Left ventricle myocardium inferior (tissue), 1 donor: ENCODE data around the gene MB21D2. TPM values are rescaled to one million over a fixed set of nuclear protein-coding genes. Genes with fewer than 3 reads are reported as not detected.

ENCODE experiments used
- DNase-seq: peaks from one replicate; pipeline ENCODE4 v3.0.0-alpha.2; 2020
- H3K27ac ChIP-seq: fragments of 200-600 bp; replicated peaks from 2 replicates; pipeline ENCODE4 v1.8.0; 2021
- H3K27me3 ChIP-seq: fragments of 200-600 bp; 2 replicates; pipeline ENCODE4 v1.8.0; 2021; ENCODE audit warnings: low read depth
- H3K36me3 ChIP-seq: fragments of 200-600 bp; 2 replicates; pipeline ENCODE4 v1.8.0; 2021
- H3K4me1 ChIP-seq: fragments of 200-600 bp; 2 replicates; pipeline ENCODE4 v1.8.0; 2021
- H3K4me3 ChIP-seq: fragments of 200-600 bp; 2 replicates; pipeline ENCODE4 v1.8.0; 2021; ENCODE audit warnings: mild to moderate bottlenecking, moderate library complexity
- H3K9me3 ChIP-seq: fragments of 200-600 bp; replicated peaks from 2 replicates; pipeline ENCODE4 v1.8.0; 2021
- intact Hi-C: fragments of 100-400 bp; cut with micrococcal nuclease; formaldehyde crosslinking; loops from one replicate; pipeline ENCODE4 v1.11.0; 2022
- total RNA-seq: library from RNA; stranded (reverse); fragmentation: NEBNext Ultra II Directional; extraction: Animal tissue kit (Norgen Biotek cat#: 25700); gene quantifications from one replicate; pipeline ENCODE4 v1.2.1, GENCODE V29; 2021
- TF ChIP-seq, protein P1 (sequence below): fragments of 200-600 bp; IDR thresholded peaks from 2 replicates; pipeline ENCODE4 v1.8.0; 2021; ENCODE audit warnings: antibody characterized with exemption, mild to moderate bottlenecking, borderline replicate concordance
- donor health status: DM: no; HTN: yes; CAD: no; lungs with severe emphysema.

MB21D2 gene
- total RNA-seq, 1 donor from 2014 or later: 1.8 TPM

DNA sequence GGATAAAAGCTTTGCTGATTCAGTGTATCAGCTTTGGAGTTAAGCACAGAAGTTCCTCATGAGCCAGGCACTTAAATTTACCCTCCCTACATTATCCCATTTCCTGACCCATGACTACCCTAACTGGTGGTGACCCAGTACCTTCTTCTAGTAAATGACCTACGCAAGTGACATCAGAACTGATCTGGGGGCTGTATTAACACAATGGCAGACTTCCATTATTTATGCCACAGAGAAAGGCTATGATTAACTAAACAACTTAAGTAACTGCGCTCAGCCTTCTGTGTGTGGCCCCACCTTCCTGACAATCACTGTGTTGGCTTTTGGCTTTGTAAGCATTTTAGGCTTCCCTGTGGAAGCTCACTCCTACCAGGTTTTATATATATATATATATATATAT is 1.9 kb downstream of the MB21D2 start:
- TF ChIP-seq, protein P1, sequence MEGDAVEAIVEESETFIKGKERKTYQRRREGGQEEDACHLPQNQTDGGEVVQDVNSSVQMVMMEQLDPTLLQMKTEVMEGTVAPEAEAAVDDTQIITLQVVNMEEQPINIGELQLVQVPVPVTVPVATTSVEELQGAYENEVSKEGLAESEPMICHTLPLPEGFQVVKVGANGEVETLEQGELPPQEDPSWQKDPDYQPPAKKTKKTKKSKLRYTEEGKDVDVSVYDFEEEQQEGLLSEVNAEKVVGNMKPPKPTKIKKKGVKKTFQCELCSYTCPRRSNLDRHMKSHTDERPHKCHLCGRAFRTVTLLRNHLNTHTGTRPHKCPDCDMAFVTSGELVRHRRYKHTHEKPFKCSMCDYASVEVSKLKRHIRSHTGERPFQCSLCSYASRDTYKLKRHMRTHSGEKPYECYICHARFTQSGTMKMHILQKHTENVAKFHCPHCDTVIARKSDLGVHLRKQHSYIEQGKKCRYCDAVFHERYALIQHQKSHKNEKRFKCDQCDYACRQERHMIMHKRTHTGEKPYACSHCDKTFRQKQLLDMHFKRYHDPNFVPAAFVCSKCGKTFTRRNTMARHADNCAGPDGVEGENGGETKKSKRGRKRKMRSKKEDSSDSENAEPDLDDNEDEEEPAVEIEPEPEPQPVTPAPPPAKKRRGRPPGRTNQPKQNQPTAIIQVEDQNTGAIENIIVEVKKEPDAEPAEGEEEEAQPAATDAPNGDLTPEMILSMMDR: no peak
- Histone ChIP-seq H3K27me3 (no peaks in the 10 kb centered on the region), H3K4me1 (peaks cover 49% of the 10 kb centered on the region), H3K9me3 (no peaks in the 10 kb centered on the region), H3K4me3 (peak overlapping the region; percentile 78), H3K27ac (no peak overlapping the region), H3K36me3 (no peaks in the 10 kb centered on the region)
- no peak for DNase-seq
- intact Hi-C loops: loop anchor here (5.0 kb wide), 1 partner anchor 98 kb away; no protein-coding TSS in a partner anchor

DNA sequence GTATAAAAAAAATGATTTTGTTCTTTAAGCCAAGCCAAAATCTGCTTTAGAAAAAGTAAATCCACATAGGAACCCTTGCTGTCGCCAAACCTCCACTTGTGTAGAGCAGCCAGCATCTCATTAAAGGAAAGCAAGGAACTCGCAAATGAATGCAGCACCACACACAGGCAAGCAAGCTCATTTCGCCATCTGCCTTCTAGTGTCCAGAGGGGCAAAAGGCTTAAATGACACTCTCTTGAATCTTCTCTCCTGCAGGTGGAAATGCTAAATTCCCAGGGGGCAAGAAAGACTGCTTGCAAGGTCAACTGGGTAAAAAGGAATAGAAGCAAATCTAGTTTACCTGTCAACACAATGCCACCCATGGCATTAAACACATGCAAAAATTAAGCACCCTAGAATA is 2.4 kb downstream of the MB21D2 start:
- no peaks in the 10 kb centered on the region for H3K27me3 ChIP-seq
- no peak for DNase-seq
- intact Hi-C loops: loop anchor here (5.0 kb wide), 1 partner anchor 98 kb away; no protein-coding TSS in a partner anchor
- H3K9me3 ChIP-seq: no peaks in the 10 kb centered on the region
- peaks cover 49% of the 10 kb centered on the region for H3K4me1 ChIP-seq
- no peaks in the 10 kb centered on the region for H3K36me3 ChIP-seq
- H3K4me3 ChIP-seq: peak overlapping the region; percentile 78
- TF ChIP-seq, protein P1: peak; percentile 22
- H3K27ac ChIP-seq: no peak overlapping the region

DNA sequence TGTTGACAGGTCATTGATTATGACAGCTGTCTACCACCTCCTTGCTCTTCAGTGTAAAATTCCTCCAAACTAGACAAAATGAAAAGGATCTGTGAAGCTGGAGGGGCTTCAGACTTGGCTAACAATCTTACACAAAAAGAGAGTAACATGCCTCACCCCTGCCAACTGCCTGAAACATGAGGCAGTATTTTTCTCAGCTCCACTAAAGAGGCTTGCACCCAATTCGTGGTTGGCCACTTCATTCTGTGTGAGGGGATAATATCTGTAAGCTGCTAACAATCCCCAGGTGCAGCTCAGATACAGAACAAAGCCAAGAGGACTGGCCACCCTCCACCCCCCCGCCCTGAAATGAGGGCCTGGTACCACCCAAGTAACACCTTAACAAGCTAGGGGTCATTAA is 2.8 kb downstream of the MB21D2 start:
- H3K4me1 ChIP-seq: peaks cover 49% of the 10 kb centered on the region
- no peak overlapping the region for H3K4me3 ChIP-seq
- H3K27me3 ChIP-seq: no peaks in the 10 kb centered on the region
- no peaks in the 10 kb centered on the region for H3K9me3 ChIP-seq
- H3K27ac ChIP-seq: no peak overlapping the region
- H3K36me3 ChIP-seq: no peaks in the 10 kb centered on the region
- DNase-seq: no peak
- TF ChIP-seq, protein P1: no peak
- intact Hi-C loops: loop anchor here (5.0 kb wide), 1 partner anchor 98 kb away; no protein-coding TSS in a partner anchor

DNA sequence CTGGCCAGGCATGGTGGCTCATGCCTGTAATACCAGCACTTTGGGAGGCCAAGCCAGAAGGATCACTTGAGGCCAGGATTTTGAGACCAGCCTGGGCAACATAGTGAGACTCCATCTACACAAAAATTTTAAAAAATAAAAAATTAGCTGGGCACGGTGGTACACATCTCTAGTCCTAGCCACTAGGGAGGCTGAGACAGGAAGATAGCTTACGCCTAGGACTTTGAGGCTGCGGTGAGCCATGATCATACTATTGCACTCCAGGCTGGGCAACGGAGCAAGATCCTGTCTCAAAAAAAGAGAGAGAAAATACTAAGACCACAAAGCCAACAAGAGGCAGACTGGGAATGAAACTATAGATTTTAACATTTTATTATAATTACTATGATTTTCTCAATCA is 4.1 kb downstream of the MB21D2 start:
- Histone ChIP-seq H3K27ac (no peak overlapping the region), H3K9me3 (no peaks in the 10 kb centered on the region), H3K4me3 (no peak overlapping the region), H3K4me1 (peaks cover 42% of the 10 kb centered on the region), H3K36me3 (no peaks in the 10 kb centered on the region), H3K27me3 (no peaks in the 10 kb centered on the region)
- intact Hi-C loops: no loop called here
- TF ChIP-seq, protein P1: no peak
- DNase-seq: no peak

- no peaks in the 10 kb centered on the region for H3K27me3 ChIP-seq
- no peak for DNase-seq
- H3K4me3 ChIP-seq: no peak overlapping the region
- H3K27ac ChIP-seq: no peak overlapping the region
- intact Hi-C loops: no loop called here
- H3K36me3 ChIP-seq: no peaks in the 10 kb centered on the region
- TF ChIP-seq, protein P1: no peak
- H3K4me1 ChIP-seq: peaks cover 30% of the 10 kb centered on the region
- no peaks in the 10 kb centered on the region for H3K9me3 ChIP-seq
Measured at GRCh38 chr3:192911293-192911692, 6.4 kb downstream of the MB21D2 start.
